H9 (cell line): ENCODE results near the gene ACR. TPM values are rescaled to one million over a fixed set of nuclear protein-coding genes. Genes with fewer than 3 reads are reported as not detected.

Experiments used
- DNase-seq: peaks from one replicate; pipeline ENCODE4 v3.0.0-alpha.2; 2017
- H2AFZ ChIP-seq: one replicate; pipeline ENCODE4 v1.6.1; 2013; ENCODE audit warnings: mild to moderate bottlenecking, low read length, control low read depth, moderate library complexity
- H2AK5ac ChIP-seq: 2 replicates; pipeline ENCODE4 v1.6.1; 2013; ENCODE audit warnings: low read length, control low read depth, mixed read lengths; ENCODE audit not compliant: insufficient read length
- H2BK120ac ChIP-seq: one replicate; pipeline ENCODE4 v1.6.1; 2013; ENCODE audit warnings: low read depth, mild to moderate bottlenecking, low read length, control low read depth, inconsistent platforms; ENCODE audit not compliant: poor library complexity, severe bottlenecking
- H2BK12ac ChIP-seq: 2 replicates; pipeline ENCODE4 v1.6.1; 2013; ENCODE audit warnings: low read length, control low read depth, mixed read lengths, low read depth; ENCODE audit not compliant: insufficient read length
- H2BK15ac ChIP-seq: 2 replicates; pipeline ENCODE4 v1.6.1; 2013; ENCODE audit warnings: low read depth, low read length, control low read depth
- H2BK20ac ChIP-seq: one replicate; pipeline ENCODE4 v1.6.1; 2013; ENCODE audit warnings: low read depth, mild to moderate bottlenecking, low read length, control low read depth, inconsistent platforms; ENCODE audit not compliant: poor library complexity, severe bottlenecking
- H2BK5ac ChIP-seq: 2 replicates; pipeline ENCODE4 v1.6.1; 2013; ENCODE audit warnings: low read length, control low read depth, mixed read lengths; ENCODE audit not compliant: insufficient read length
- H3K14ac ChIP-seq: 2 replicates; pipeline ENCODE4 v1.6.1; 2013; ENCODE audit warnings: low read length, control low read depth; ENCODE audit not compliant: insufficient read depth
- H3K18ac ChIP-seq: 2 replicates; pipeline ENCODE4 v1.6.1; 2013; ENCODE audit warnings: low read depth, mild to moderate bottlenecking, mixed read lengths, low read length, control low read depth; ENCODE audit not compliant: insufficient read length
- H3K23ac ChIP-seq: 2 replicates; pipeline ENCODE4 v1.6.1; 2013; ENCODE audit warnings: low read length, control low read depth, mixed read lengths, low read depth; ENCODE audit not compliant: insufficient read length
- H3K23me2 ChIP-seq: 2 replicates; pipeline ENCODE4 v1.6.1; 2013; ENCODE audit warnings: low read depth, mild to moderate bottlenecking, mixed read lengths, low read length, control low read depth; ENCODE audit not compliant: insufficient read length, poor library complexity, severe bottlenecking
- H3K27ac ChIP-seq: 2 replicates; pipeline ENCODE4 v1.5.1; 2013; ENCODE audit warnings: low read length, control low read depth, mixed read lengths, low read depth; ENCODE audit not compliant: insufficient read length
- H3K27me3 ChIP-seq: 2 replicates; pipeline ENCODE4 v1.6.1; 2013; ENCODE audit warnings: low read length, control low read depth, inconsistent platforms; ENCODE audit not compliant: insufficient read depth
- H3K4ac ChIP-seq: 2 replicates; pipeline ENCODE4 v1.6.1; 2013; ENCODE audit warnings: low read depth, mild to moderate bottlenecking, control low read depth, inconsistent platforms, low read length, moderate library complexity
- H3K4me1 ChIP-seq: 2 replicates; pipeline ENCODE4 v1.6.1; 2013; ENCODE audit warnings: low read length, control low read depth, inconsistent platforms; ENCODE audit not compliant: insufficient read depth
- H3K4me2 ChIP-seq: 2 replicates; pipeline ENCODE4 v1.6.1; 2013; ENCODE audit warnings: low read length, control low read depth, mixed read lengths; ENCODE audit not compliant: insufficient read length, insufficient read depth
- H3K56ac ChIP-seq: 2 replicates; pipeline ENCODE4 v1.6.1; 2013; ENCODE audit warnings: low read depth, mild to moderate bottlenecking, mixed read lengths, low read length, control low read depth; ENCODE audit not compliant: insufficient read length
- H3K79me1 ChIP-seq: 2 replicates; pipeline ENCODE4 v1.6.1; 2013; ENCODE audit warnings: low read depth, mild to moderate bottlenecking, moderate library complexity, low read length, control low read depth, inconsistent platforms; ENCODE audit not compliant: insufficient read depth, poor library complexity, severe bottlenecking
- H3K79me2 ChIP-seq: 2 replicates; pipeline ENCODE4 v1.6.1; 2013; ENCODE audit warnings: low read length, control low read depth, inconsistent platforms; ENCODE audit not compliant: insufficient read depth
- H3K9ac ChIP-seq: 2 replicates; pipeline ENCODE4 v1.6.1; 2013; ENCODE audit warnings: low read length, control low read depth, mixed read lengths; ENCODE audit not compliant: insufficient read length; ENCODE audit errors: extremely low read depth
- H3K9me3 ChIP-seq: one replicate; pipeline ENCODE4 v1.6.1; 2013; ENCODE audit warnings: low read depth, low read length, inconsistent platforms; ENCODE audit not compliant: control insufficient read depth
- H3T11ph ChIP-seq: one replicate; pipeline ENCODE4 v1.6.1; 2013; ENCODE audit warnings: mild to moderate bottlenecking, low read length, control low read depth, inconsistent platforms
- H4K20me1 ChIP-seq: one replicate; pipeline ENCODE4 v1.6.1; 2013; ENCODE audit not compliant: control insufficient read depth, insufficient read length, insufficient read depth
- H4K5ac ChIP-seq: 2 replicates; pipeline ENCODE4 v1.6.1; 2013; ENCODE audit warnings: low read depth, mild to moderate bottlenecking, mixed read lengths, low read length, control low read depth; ENCODE audit not compliant: insufficient read length
- H4K8ac ChIP-seq: replicated peaks from 2 replicates; pipeline ENCODE4 v1.6.1; 2013; ENCODE audit warnings: low read length, control low read depth, mixed read lengths, low read depth; ENCODE audit not compliant: insufficient read length
- H4K91ac ChIP-seq: 2 replicates; pipeline ENCODE4 v1.6.1; 2013; ENCODE audit warnings: low read depth, mild to moderate bottlenecking, moderate library complexity, mixed read lengths, low read length, control low read depth; ENCODE audit not compliant: insufficient read length
- H3K27ac Mint-ChIP-seq, 3 experiments: 2 replicates in 2 of 3; 3 replicates in 1 of 3; pipeline ENCODE4 v1.8.0; 2020 to 2021; ENCODE audit warnings: mixed read lengths in 3 of 3, mild to moderate bottlenecking in 1 of 3, moderate library complexity in 1 of 3
- H3K27me3 Mint-ChIP-seq: 2 replicates; pipeline ENCODE4 v1.8.0; 2021; ENCODE audit warnings: low read depth, mild to moderate bottlenecking, moderate library complexity, mixed read lengths
- H3K36me3 Mint-ChIP-seq, 3 experiments: 2 replicates in 2 of 3; 3 replicates in 1 of 3; pipeline ENCODE4 v1.8.0; 2020 to 2021; ENCODE audit warnings: low read depth in 3 of 3, mixed read lengths in 3 of 3; ENCODE audit not compliant: insufficient read depth in 1 of 3
- H3K4me1 Mint-ChIP-seq, 2 experiments: 2 replicates each; pipeline ENCODE4 v1.8.0; 2020; ENCODE audit warnings: mixed read lengths in 2 of 2
- H3K4me3 Mint-ChIP-seq, 2 experiments: 2 replicates in 1 of 2; 3 replicates in 1 of 2; pipeline ENCODE4 v1.8.0; 2020 to 2021; ENCODE audit warnings: mild to moderate bottlenecking in 2 of 2, mixed read lengths in 2 of 2, moderate library complexity in 1 of 2
- H3K9me3 Mint-ChIP-seq, 2 experiments: 2 replicates in 1 of 2; 3 replicates in 1 of 2; pipeline ENCODE4 v1.8.0; 2020; ENCODE audit warnings: mild to moderate bottlenecking in 2 of 2, mixed read lengths in 2 of 2, moderate library complexity in 1 of 2
- CTCF ChIP-seq: fragments of 200-600 bp; sonication (generic); conservative IDR thresholded peaks from 3 replicates; pipeline ENCODE4 v1.8.0; 2021; ENCODE audit warnings: antibody characterized with exemption, mild to moderate bottlenecking
- WGBS: extraction: QIAGEN DNeasy Blood & Tissue Kit; methylation state at CpG from one replicate; pipeline ENCODE4 v1.1.7; 2013; ENCODE audit warnings: missing lambda C conversion rate, low lambda C conversion rate, mixed read lengths; ENCODE audit not compliant: insufficient read length; ENCODE audit errors: extremely low coverage; 5-methylcytosine and 5-hydroxymethylcytosine counted together
- total RNA-seq: library from RNA; stranded (reverse); gene quantifications from 2 replicates; pipeline ENCODE4 v1.2.1, GENCODE V29; 2021

Gene ACR
- total RNA-seq, 1 experiment from 2014 or later = 0.35 TPM

GRCh38 chr22:50702261-50702671 is 35.7 kb upstream of the ACR start:
- no CpG with 5 or more reads among the region's 7 CpGs for WGBS
- no peak overlapping the region for H3K56ac ChIP-seq
- no peak overlapping the region for H2BK15ac ChIP-seq
- no peaks in the 10 kb centered on the region for H3K79me1 ChIP-seq
- no peak overlapping the region for H3T11ph ChIP-seq
- no peaks in the 10 kb centered on the region for H3K79me2 ChIP-seq
- H3K4me2 ChIP-seq = no peak overlapping the region
- no peak overlapping the region for H2BK12ac ChIP-seq
- no peak overlapping the region for H2BK5ac ChIP-seq
- DNase-seq = no peak
- H2AFZ ChIP-seq = no peak overlapping the region
- Mint-ChIP-seq H3K27me3 (peaks cover 27% of the 10 kb centered on the region), H3K4me1 (peaks cover 6 to 25% of the 10 kb centered on the region in 2 experiments), H3K4me3 (no peak overlapping the region), H3K27ac (no peak overlapping the region; a peak in 1 of 7 replicates), H3K36me3 (peaks cover 0 to 13% (median 4%) of the 10 kb centered on the region in 3 experiments; a peak in 4 of 7 replicates), H3K9me3 (no peaks in the 10 kb centered on the region)
- no peak overlapping the region for H4K5ac ChIP-seq
- H4K8ac ChIP-seq = no peak overlapping the region
- H3K27ac ChIP-seq = no peak overlapping the region
- no peak overlapping the region for H4K91ac ChIP-seq
- no peak overlapping the region for H2AK5ac ChIP-seq
- no peaks in the 10 kb centered on the region for H3K9me3 ChIP-seq
- H2BK120ac ChIP-seq = no peak overlapping the region
- H3K23me2 ChIP-seq = peaks cover 4% of the 10 kb centered on the region
- H3K18ac ChIP-seq = no peak overlapping the region
- H3K4ac ChIP-seq = no peak overlapping the region
- H3K23ac ChIP-seq = no peak overlapping the region
- no peak overlapping the region for H3K14ac ChIP-seq
- H4K20me1 ChIP-seq = no peaks in the 10 kb centered on the region
- peaks cover 5% of the 10 kb centered on the region; the same call in 1 of the 2 replicates for H3K27me3 ChIP-seq
- H3K4me1 ChIP-seq = no peaks in the 10 kb centered on the region
- H3K9ac ChIP-seq = no peak overlapping the region
- no peak for TF ChIP-seq CTCF
- H2BK20ac ChIP-seq = no peak overlapping the region
